Measurements from ENCODE around the gene PVRIG. TPM values are rescaled to one million over a fixed set of nuclear protein-coding genes. Genes with fewer than 3 reads are reported as not detected.
"Not testable (repeated sequence)": the region's sequence is repeated elsewhere in the genome, so short reads cannot be mapped to it uniquely, and the experiment has no call there.

PVRIG gene
- total RNA-seq, 1 donor from 2014 or later, result not detected

DNA sequence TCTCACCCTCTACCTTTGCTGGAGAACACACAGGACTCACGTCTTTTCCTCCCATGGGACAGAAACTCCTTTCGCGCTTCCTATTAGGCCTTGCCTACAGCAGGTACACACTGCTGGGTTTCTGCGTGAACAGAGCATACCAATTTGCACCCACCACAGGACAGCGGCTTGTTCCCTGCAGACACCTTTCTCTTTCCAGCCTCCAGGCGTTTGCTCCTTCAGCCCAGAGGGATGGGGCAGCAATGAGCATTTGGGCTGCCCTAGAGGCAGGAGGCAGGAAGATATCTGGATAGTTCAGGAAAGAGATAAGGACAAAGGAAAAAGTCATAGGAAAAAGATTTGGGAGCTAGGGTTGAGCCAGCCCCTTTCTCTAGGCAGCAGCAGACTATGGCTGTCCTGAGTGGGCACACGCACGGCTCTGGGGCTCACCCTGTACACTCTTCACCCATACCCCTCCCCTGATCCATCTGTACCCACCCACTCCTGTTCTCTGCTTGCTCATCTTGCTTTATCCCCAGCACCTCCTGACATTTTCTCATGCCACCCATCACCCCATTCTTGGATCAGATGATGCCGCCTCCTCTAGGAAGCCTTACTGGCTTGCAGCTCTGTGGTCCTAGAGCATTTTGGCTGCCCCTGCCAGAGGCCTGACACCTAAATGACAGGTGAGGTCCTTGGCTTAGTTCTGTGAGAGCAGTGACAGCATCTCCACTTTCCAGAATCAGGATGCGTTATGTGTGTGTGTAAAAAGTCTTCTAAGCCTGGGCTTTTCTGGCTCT lies 47.0 kb downstream of the PVRIG start:
- peaks cover 29% of the 10 kb centered on the region for H3K4me1 Mint-ChIP-seq
- no peaks in the 10 kb centered on the region for H3K9me3 Mint-ChIP-seq
- TF ChIP-seq, protein P1, sequence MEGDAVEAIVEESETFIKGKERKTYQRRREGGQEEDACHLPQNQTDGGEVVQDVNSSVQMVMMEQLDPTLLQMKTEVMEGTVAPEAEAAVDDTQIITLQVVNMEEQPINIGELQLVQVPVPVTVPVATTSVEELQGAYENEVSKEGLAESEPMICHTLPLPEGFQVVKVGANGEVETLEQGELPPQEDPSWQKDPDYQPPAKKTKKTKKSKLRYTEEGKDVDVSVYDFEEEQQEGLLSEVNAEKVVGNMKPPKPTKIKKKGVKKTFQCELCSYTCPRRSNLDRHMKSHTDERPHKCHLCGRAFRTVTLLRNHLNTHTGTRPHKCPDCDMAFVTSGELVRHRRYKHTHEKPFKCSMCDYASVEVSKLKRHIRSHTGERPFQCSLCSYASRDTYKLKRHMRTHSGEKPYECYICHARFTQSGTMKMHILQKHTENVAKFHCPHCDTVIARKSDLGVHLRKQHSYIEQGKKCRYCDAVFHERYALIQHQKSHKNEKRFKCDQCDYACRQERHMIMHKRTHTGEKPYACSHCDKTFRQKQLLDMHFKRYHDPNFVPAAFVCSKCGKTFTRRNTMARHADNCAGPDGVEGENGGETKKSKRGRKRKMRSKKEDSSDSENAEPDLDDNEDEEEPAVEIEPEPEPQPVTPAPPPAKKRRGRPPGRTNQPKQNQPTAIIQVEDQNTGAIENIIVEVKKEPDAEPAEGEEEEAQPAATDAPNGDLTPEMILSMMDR (IDR thresholded peaks at IDR 0.05; ENCODE audit: unreplicated experiment), result no peak
- H3K4me3 Mint-ChIP-seq, result no peak overlapping the region
- no peaks in the 10 kb centered on the region for H3K27me3 Mint-ChIP-seq (ENCODE audit: low read depth)
- peak overlapping the region; percentile 56 for H3K27ac Mint-ChIP-seq
- peaks cover 14% of the 10 kb centered on the region for H3K36me3 Mint-ChIP-seq
- DNase-seq (ENCODE audit: low spot score in 2 of 2, unreplicated experiment in 2 of 2), result no peak

DNA sequence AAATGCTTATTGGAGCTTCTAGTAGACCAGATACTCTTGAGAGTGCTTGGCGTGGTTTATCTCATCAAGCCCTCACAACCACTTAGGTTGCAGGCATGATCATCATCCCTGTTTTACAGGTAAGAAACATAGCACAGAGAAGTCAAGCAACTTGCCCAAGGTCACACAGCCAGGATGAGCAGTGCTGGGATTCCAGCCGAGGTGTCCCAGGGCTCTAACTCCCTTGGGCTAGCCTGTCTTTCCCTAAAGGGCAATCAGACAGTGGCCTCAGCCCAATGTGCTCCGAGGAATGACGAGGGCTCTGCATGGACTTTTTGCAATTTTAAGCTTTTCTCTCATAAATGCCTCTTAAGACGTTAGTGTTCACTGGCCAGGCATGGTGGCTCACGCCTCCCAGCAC lies 47.9 kb downstream of the PVRIG start:
- Mint-ChIP-seq H3K9me3 (no peaks in the 10 kb centered on the region), H3K36me3 (peaks cover 9% of the 10 kb centered on the region), H3K4me1 (peaks cover 29% of the 10 kb centered on the region), H3K27me3 (ENCODE audit: low read depth) (no peaks in the 10 kb centered on the region), H3K4me3 (no peak overlapping the region), H3K27ac (no peak overlapping the region)
- no peak for DNase-seq (ENCODE audit: low spot score in 2 of 2, unreplicated experiment in 2 of 2)
- TF ChIP-seq, protein P1 (IDR thresholded peaks at IDR 0.05; ENCODE audit: unreplicated experiment), result no peak

DNA sequence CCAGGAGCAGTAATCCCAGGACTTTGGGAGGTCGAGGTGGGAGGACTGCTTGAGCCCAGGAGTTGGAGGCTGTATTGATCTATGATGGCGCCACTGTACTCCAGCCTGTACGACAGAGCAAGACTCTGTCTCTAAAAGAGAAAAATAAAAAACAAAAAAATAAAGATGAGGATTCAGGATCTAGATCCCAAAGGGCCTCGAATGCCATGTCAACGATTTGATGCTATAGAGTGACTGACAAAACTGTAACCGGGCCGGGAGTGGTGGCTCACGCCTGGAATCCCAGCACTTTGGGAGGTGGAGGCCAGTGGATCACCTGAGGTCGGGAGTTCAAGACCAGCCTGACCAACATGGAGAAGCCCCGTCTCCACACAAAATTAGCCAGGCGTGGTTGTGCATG lies 49.1 kb downstream of the PVRIG start:
- H3K27ac Mint-ChIP-seq, H3K36me3 Mint-ChIP-seq, H3K4me3 Mint-ChIP-seq: not testable (repeated sequence)

DNA sequence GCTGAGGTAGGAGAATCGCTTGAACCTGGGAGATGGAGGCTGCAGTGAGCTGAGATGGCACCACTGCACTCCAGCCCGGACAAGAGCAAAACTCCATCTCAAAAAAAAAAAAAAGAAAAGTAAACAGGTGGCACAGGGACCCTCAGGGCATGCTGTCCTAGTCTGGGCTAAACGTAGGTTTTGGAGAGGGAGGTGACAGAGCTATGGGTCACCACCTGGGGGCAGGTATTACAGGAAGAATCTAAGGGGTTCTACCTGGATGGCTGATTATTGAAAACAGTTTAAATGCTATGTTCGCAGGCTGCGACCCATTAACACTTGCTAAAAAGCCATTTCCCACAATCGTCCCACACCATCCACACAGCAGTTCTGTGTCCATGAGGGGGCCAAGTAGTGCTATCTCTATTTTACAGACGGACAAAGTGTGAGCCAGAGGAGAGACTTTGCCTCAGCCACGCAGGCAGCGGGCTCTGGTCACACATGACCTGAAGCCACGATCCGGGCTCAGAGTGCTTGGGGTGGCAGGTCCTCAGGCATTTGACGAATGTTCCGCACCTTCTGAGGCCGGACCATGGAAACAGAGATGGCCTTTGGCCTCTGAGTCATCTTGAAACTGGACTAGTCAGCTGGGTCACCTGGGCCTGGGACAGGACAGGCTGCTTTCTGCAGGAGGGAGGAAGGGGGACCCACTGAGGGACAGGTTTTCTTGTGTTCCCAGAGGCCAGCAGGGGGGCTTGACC lies 49.7 kb downstream of the PVRIG start:
- not testable (repeated sequence) for DNase-seq (ENCODE audit: low spot score in 2 of 2, unreplicated experiment in 2 of 2); H3K27me3 Mint-ChIP-seq (ENCODE audit: low read depth); H3K9me3 Mint-ChIP-seq; H3K27ac Mint-ChIP-seq; H3K36me3 Mint-ChIP-seq
- Mint-ChIP-seq H3K4me1 (peaks cover 29% of the 10 kb centered on the region), H3K4me3 (peak overlapping the region; percentile 38)

More for the DNA sequence above, 49.1 kb downstream of the PVRIG start:
- H3K4me1 Mint-ChIP-seq, result peaks cover 29% of the 10 kb centered on the region
- not testable (repeated sequence) for H3K9me3 Mint-ChIP-seq; H3K27me3 Mint-ChIP-seq (ENCODE audit: low read depth); DNase-seq (ENCODE audit: low spot score in 2 of 2, unreplicated experiment in 2 of 2)

DNA sequence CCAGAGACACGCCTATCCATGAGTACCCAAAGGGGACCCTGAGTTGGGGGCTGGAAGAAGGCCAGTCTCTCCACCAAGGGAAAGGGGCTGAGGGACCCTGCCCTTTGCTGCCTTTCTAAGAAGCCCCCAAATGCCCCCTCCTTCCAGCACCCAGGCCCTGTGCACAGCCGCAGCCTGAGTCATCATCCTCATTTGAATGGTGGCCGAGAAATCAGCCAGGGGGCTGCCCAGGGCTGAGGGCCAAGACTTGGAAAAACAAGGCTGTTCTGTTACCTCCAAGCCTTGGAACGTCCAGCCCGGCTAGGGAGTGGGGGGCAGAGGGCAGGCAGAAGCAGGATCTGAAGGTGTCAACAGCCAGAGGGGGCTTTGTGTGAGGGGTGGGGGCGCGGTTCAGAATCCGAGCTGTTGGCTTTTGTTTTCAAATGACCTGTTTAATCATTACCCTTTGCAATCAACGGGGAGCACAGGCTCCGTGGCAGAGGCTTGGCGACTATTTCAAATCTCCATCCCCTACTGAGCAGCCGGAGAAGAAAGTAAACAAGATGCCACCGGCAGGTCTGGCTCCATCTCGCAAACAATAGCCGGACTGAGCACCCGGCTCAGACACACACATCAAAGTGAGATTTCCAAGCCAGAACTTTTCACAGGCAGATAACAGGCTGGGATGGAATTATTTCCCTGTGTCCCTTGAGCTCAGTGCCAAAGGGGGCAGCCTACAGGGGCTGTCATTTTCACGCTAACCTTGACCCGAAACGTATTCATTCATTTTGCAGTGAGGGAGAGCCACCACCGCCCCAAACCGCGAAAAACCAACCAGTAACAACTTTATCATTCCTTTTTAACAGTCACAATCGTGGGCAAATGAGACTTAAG lies 50.5 kb downstream of the PVRIG start:
- H3K27ac Mint-ChIP-seq, result peak overlapping the region; percentile 77
- peaks cover 24% of the 10 kb centered on the region for H3K4me1 Mint-ChIP-seq
- not testable (repeated sequence) for H3K9me3 Mint-ChIP-seq; DNase-seq (ENCODE audit: low spot score in 2 of 2, unreplicated experiment in 2 of 2); H3K27me3 Mint-ChIP-seq (ENCODE audit: low read depth); H3K36me3 Mint-ChIP-seq
- H3K4me3 Mint-ChIP-seq, result peak overlapping the region; percentile 84

Other genes with a start within 250 kb of the PVRIG start
- gene AZGP1, start 243.9 kb upstream of the PVRIG start, total RNA-seq, result 0.27 to 0.56 TPM in 2 of 3 replicates, not detected in the other
- gene ZKSCAN1, start 204.4 kb upstream of the PVRIG start, total RNA-seq, result 143 to 149 TPM (median 143 TPM) in 3 replicates
- gene ZSCAN21, start 170.2 kb upstream of the PVRIG start, total RNA-seq, result 17.0 to 17.6 TPM (median 17.4 TPM) in 3 replicates
- 78.6 to 85.9 TPM (median 81.1 TPM) in 3 replicates for gene ZNF3, start 138.2 kb upstream of the PVRIG start, total RNA-seq
- 96.4 to 103 TPM (median 97.7 TPM) in 3 replicates for gene COPS6, start 131.0 kb upstream of the PVRIG start, total RNA-seq
- 170 to 172 TPM (median 171 TPM) in 3 replicates for gene MCM7, start 118.6 kb upstream of the PVRIG start, total RNA-seq
- 23.5 to 26.8 TPM (median 25.6 TPM) in 3 replicates for gene AP4M1, start 118.3 kb upstream of the PVRIG start, total RNA-seq
- 63.7 to 68.8 TPM (median 66.2 TPM) in 3 replicates for gene TAF6, start 100.6 kb upstream of the PVRIG start, total RNA-seq
- gene CNPY4, start 100.3 kb upstream of the PVRIG start, total RNA-seq, result 26.1 to 27.9 TPM (median 27.4 TPM) in 3 replicates
- gene MBLAC1, start 93.0 kb upstream of the PVRIG start, total RNA-seq, result 2.9 to 3.5 TPM (median 2.9 TPM) in 3 replicates
- gene LAMTOR4, start 71.0 kb upstream of the PVRIG start, total RNA-seq, result 97.2 to 109 TPM (median 105 TPM) in 3 replicates
- gene TRAPPC14, start 61.2 kb upstream of the PVRIG start, total RNA-seq, result 22.0 to 23.6 TPM (median 23.3 TPM) in 3 replicates
- 9.4 to 10.1 TPM (median 9.4 TPM) in 3 replicates for gene GAL3ST4, start 51.3 kb upstream of the PVRIG start, total RNA-seq
- 49.8 to 50.6 TPM (median 50.0 TPM) in 3 replicates for gene GPC2, start 42.6 kb upstream of the PVRIG start, total RNA-seq
- gene STAG3, start 42.0 kb upstream of the PVRIG start, total RNA-seq, result 0.94 to 1.9 TPM (median 1.4 TPM) in 3 replicates
- gene SPDYE3, start 87.8 kb downstream of the PVRIG start, total RNA-seq, result not detected in 3 replicates
- gene PILRB, start 138.2 kb downstream of the PVRIG start, total RNA-seq, result 52.8 to 56.3 TPM (median 54.5 TPM) in 3 replicates
- 6.1 to 7.3 TPM (median 6.7 TPM) in 3 replicates for gene PILRA, start 153.5 kb downstream of the PVRIG start, total RNA-seq
- gene ZCWPW1, start 208.8 kb downstream of the PVRIG start, total RNA-seq, result 3.4 to 6.1 TPM (median 4.3 TPM) in 3 replicates
- 34.7 to 38.5 TPM (median 38.4 TPM) in 3 replicates for gene MEPCE, start 209.9 kb downstream of the PVRIG start, total RNA-seq
- gene PPP1R35, start 216.5 kb downstream of the PVRIG start, total RNA-seq, result 25.7 to 29.3 TPM (median 26.6 TPM) in 3 replicates
- 2.0 to 3.6 TPM (median 3.3 TPM) in 3 replicates for gene SPACDR, start 244.3 kb downstream of the PVRIG start, total RNA-seq

Measured in mesothelial cell of epicardium (in vitro differentiated cells).